Choroid plexus epithelial cell (primary cell): ENCODE data around the gene TNRC6C.

Experiments used
- DNase-seq: peaks from one replicate; pipeline ENCODE4 v3.0.0-alpha.2; 2010; ENCODE audit warnings: low read depth
- H3K4me3 ChIP-seq: 2 replicates; pipeline ENCODE4 v1.5.1; 2011; ENCODE audit warnings: low read depth, mild to moderate bottlenecking, control low read depth, low read length, moderate library complexity
- CTCF ChIP-seq: conservative IDR thresholded peaks from 2 replicates; pipeline ENCODE4 v1.5.1; 2011; ENCODE audit warnings: low read depth, mild to moderate bottlenecking, control low read depth, inconsistent platforms, low read length, moderate library complexity

The TNRC6C gene

GRCh38 chr17:77943971-77944370 lies 14.5 kb upstream of the TNRC6C start:
- no peak overlapping the region for H3K4me3 ChIP-seq
- no peak for TF ChIP-seq CTCF
- no peak for DNase-seq

DNA sequence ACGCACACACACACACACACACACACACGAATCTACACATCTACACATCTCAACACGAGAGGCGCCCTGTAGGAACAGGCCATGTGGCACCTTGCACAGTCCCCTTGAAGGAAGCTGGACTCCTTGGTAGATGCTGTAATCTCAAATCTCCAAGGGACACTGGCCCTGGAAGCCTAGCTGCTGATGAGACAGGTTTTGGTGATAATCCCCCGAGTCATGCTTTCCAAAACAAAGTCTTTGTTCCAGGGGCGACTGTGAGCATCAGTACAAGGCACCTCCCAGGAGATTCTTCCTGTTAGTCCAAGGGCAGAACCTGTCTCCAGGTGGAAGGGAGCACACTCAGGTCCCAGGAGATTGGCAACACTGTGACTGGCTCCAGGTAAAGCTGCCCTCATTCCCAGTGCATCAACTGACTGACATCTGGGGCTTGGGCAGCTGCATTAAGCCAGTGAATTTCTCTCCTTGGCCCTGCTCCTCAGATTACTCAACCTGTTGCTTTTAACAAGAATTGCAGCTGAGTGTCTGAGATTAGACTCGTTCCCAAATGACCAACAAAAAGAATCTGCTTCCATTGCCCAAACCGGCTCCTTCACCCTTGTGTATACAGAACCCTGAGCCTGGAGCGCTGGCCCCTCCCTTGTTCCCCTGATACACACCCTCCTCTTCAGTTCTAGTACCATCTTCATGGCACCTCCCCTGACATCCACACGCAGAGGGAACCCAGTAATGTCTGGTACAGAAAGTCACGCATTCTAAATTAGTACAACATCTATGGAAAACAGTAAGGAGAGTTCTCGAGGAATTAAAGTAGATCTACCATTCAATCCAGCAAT lies 13.9 kb upstream of the TNRC6C start:
- TF ChIP-seq CTCF, result no peak
- H3K4me3 ChIP-seq, result no peak overlapping the region
- no peak for DNase-seq

DNA sequence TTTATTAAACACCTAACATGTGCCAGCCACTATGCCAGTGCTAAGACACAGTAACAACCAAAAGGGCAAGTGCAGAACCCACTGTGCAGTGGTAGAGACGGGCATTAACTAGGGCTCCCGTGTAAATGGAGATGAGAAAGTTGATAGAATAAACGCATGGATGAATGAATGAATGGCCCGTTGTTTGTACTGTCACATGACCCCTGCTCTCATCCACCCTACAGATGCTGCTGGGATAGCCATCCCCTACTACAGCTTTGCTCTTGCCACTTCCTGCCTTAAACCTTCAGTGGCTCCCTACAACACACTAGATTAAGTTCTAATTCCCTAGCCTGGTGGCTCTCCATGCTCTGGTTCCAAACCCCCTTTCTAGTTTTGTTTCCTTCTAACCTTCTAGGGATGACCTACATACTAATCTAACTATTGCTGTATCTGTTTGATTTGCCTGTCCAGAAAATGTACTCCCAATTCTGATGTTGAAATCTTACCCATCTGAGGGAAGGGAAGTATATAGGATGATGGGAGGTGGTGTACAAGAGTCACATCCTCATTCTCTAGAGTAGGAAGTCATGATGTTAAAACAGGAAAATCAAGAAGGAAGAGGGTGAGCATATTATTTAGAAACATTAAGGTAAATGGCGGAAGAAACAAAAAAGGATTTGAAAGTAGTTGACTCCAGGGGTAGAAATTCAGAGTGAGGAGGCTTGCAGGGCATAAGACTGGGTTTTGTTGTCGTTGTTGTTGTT lies 11.4 kb upstream of the TNRC6C start:
- no peak for DNase-seq
- no peak overlapping the region for H3K4me3 ChIP-seq
- TF ChIP-seq CTCF, result no peak

- no peak for TF ChIP-seq CTCF
- no peak overlapping the region for H3K4me3 ChIP-seq
- peak; percentile 61 for DNase-seq
These were observed 9.8 kb upstream of the TNRC6C start for GRCh38 chr17:77948690-77949114.

DNA sequence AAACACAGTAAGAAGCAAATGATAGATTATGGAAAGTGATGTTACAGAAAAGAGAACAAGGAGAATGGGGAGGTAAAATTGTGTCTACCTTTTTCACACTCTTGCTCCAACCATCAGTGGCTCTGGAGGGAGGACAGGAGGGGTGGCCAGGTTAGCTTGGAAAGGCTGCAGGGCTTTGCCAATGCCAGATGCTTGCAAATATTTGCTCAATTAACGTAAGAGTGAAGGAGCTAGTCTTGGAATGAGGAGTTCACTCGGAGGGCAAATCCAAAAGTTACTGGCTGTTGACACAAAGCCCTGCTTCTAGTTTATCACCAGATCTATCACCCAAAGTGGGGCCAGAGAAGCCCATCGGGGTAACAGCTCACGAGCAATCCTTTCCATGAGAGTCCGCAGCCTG lies 7.4 kb upstream of the TNRC6C start:
- DNase-seq, result no peak
- TF ChIP-seq CTCF, result no peak
- no peak overlapping the region for H3K4me3 ChIP-seq

DNA sequence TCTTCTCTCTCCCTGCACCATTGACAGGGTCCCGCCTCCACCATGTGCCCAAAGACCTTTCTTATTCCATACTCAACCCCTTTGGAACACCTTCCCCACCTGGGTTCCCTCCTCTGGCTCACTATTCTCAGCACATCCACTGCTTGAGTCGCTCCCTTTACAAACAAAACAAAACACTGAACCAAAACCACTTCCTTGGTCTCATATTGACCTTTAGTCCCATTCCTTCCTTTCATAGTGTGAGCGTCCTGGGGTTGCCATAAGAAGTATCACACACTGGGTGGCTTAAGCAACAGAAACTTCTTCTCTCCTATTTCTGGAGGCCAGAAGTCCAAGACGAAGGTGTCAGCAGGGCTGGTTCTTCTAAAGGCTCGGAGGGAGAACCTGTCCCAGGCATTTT lies 6.1 kb upstream of the TNRC6C start:
- no peak for TF ChIP-seq CTCF
- DNase-seq, result no peak
- no peak overlapping the region for H3K4me3 ChIP-seq
